ENCODE results near the gene KRT81. TPM values are rescaled to one million over a fixed set of nuclear protein-coding genes. Genes with fewer than 3 reads are reported as not detected.

The KRT81 gene
- total and polyA plus RNA-seq, 4 experiments from 2014 or later = not detected

GRCh38 chr12:52280319-52280795, 11.0 kb downstream of the KRT81 start:
- DNase-seq = no peak
- CTCF ChIA-PET (ENCODE audit: partially characterized antibody) = interaction anchor here (0.6 to 7.5 kb wide), 9 partner anchors 12 to 125 kb away, joined by 3 to 77 read pairs (median 20); no protein-coding TSS in a partner anchor
- no peak overlapping the region for H3K27ac Mint-ChIP-seq

GRCh38 chr12:52279422-52280318, 11.7 kb downstream of the KRT81 start:
- Histone ChIP-seq H3K9me3 (ENCODE audit: control insufficient read depth in 1 of 2, low read length in 2 of 2) (no peaks in the 10 kb centered on the region), H3K27ac (ENCODE audit: low read depth, low read length) (no peak overlapping the region), H3K4me1 (ENCODE audit: insufficient read depth, low read length) (no peaks in the 10 kb centered on the region), H3K27me3 (ENCODE audit: insufficient read depth, low read length) (no peaks in the 10 kb centered on the region), H3K36me3 (ENCODE audit: insufficient read depth, low read length) (no peaks in the 10 kb centered on the region), H3K4me3 (ENCODE audit: low read length in 2 of 2) (no peak overlapping the region)
- Mint-ChIP-seq H3K36me3 (no peaks in the 10 kb centered on the region), H3K9me3 (no peaks in the 10 kb centered on the region), H3K27ac (no peak overlapping the region), H3K4me1 (peaks cover 3 to 5% (median 3%) of the 10 kb centered on the region in 4 donors), H3K4me3 (peak overlapping the region in 1 of 8 donors; percentile 17), H3K27me3 (peaks cover 8 to 13% of the 10 kb centered on the region in 2 donors)
- ChIA-PET POLR2A (ENCODE audit: partially characterized antibody) (no interaction called here), CTCF (ENCODE audit: partially characterized antibody) (interaction anchor here (0.6 to 7.5 kb wide), 32 partner anchors 12 to 137 kb away, joined by 3 to 77 read pairs (median 4); partner anchors contain the start of genes KRT80 and KRT83)
- intact Hi-C loops (cut with micrococcal nuclease) = loop anchor here (2.0 to 5.0 kb wide), 2 partner anchors 48 to 123 kb away; no protein-coding TSS in a partner anchor
- DNase-seq = no peak

More at GRCh38 chr12:52280319-52280795, 11.0 kb downstream of the KRT81 start:
- Histone ChIP-seq H3K4me1 (ENCODE audit: insufficient read depth, low read length) (no peaks in the 10 kb centered on the region), H3K4me3 (ENCODE audit: low read length in 2 of 2) (no peak overlapping the region), H3K27me3 (ENCODE audit: insufficient read depth, low read length) (no peaks in the 10 kb centered on the region), H3K36me3 (ENCODE audit: insufficient read depth, low read length) (no peaks in the 10 kb centered on the region), H3K27ac (ENCODE audit: low read depth, low read length) (no peak overlapping the region), H3K9me3 (ENCODE audit: control insufficient read depth in 1 of 2, low read length in 2 of 2) (no peaks in the 10 kb centered on the region)
- Mint-ChIP-seq H3K9me3 (no peaks in the 10 kb centered on the region), H3K27me3 (peaks cover 8 to 13% of the 10 kb centered on the region in 2 donors), H3K4me3 (no peak overlapping the region), H3K4me1 (peaks cover 3 to 5% (median 3%) of the 10 kb centered on the region in 4 donors), H3K36me3 (no peaks in the 10 kb centered on the region)
- POLR2A ChIA-PET (ENCODE audit: partially characterized antibody) = no interaction called here
- intact Hi-C loops (cut with micrococcal nuclease) = no loop called here

GRCh38 chr12:52278575-52279421, 12.5 kb downstream of the KRT81 start:
- Histone ChIP-seq H3K27me3 (ENCODE audit: insufficient read depth, low read length) (no peaks in the 10 kb centered on the region), H3K9me3 (ENCODE audit: control insufficient read depth in 1 of 2, low read length in 2 of 2) (no peaks in the 10 kb centered on the region), H3K27ac (ENCODE audit: low read depth, low read length) (no peak overlapping the region), H3K4me3 (ENCODE audit: low read length in 2 of 2) (no peak overlapping the region), H3K36me3 (ENCODE audit: insufficient read depth, low read length) (no peaks in the 10 kb centered on the region), H3K4me1 (ENCODE audit: insufficient read depth, low read length) (no peaks in the 10 kb centered on the region)
- Mint-ChIP-seq H3K4me1 (peaks cover 3 to 5% (median 3%) of the 10 kb centered on the region in 4 donors), H3K27me3 (peaks cover 8 to 13% of the 10 kb centered on the region in 2 donors), H3K27ac (no peak overlapping the region), H3K4me3 (peak overlapping the region in 5 of 8 donors; percentile 6 to 55 (median 44)), H3K36me3 (no peaks in the 10 kb centered on the region), H3K9me3 (no peaks in the 10 kb centered on the region)
- intact Hi-C loops (cut with micrococcal nuclease) = loop anchor here (2.0 to 5.0 kb wide), 2 partner anchors 49 to 122 kb away; no protein-coding TSS in a partner anchor
- CTCF ChIA-PET (ENCODE audit: partially characterized antibody) = interaction anchor here (0.6 to 7.5 kb wide), 35 partner anchors 8 to 136 kb away, joined by 3 to 77 read pairs (median 4); partner anchors contain the start of genes KRT80 and KRT83
- POLR2A ChIA-PET (ENCODE audit: partially characterized antibody) = no interaction called here
- DNase-seq = peak; percentile 44 to 60 (median 55)

- Histone ChIP-seq H3K9me3 (ENCODE audit: control insufficient read depth in 1 of 2, low read length in 2 of 2) (no peaks in the 10 kb centered on the region), H3K4me3 (ENCODE audit: low read length in 2 of 2) (no peak overlapping the region), H3K27me3 (ENCODE audit: insufficient read depth, low read length) (no peaks in the 10 kb centered on the region), H3K36me3 (ENCODE audit: insufficient read depth, low read length) (no peaks in the 10 kb centered on the region), H3K27ac (ENCODE audit: low read depth, low read length) (no peak overlapping the region), H3K4me1 (ENCODE audit: insufficient read depth, low read length) (no peaks in the 10 kb centered on the region)
- Mint-ChIP-seq H3K27ac (no peak overlapping the region), H3K4me3 (no peak overlapping the region), H3K27me3 (peaks cover 9 to 11% of the 10 kb centered on the region in 2 donors), H3K9me3 (no peaks in the 10 kb centered on the region), H3K36me3 (no peaks in the 10 kb centered on the region), H3K4me1 (peaks cover 3 to 5% (median 3%) of the 10 kb centered on the region in 4 donors)
- ChIA-PET CTCF (ENCODE audit: partially characterized antibody) (interaction anchor here (0.7 to 7.5 kb wide), 18 partner anchors 9 to 120 kb away, joined by 3 to 77 read pairs (median 6); no protein-coding TSS in a partner anchor), POLR2A (ENCODE audit: partially characterized antibody) (no interaction called here)
- no peak for DNase-seq
- intact Hi-C loops (cut with micrococcal nuclease) = loop anchor here (2.0 to 5.0 kb wide), 2 partner anchors 50 to 121 kb away; no protein-coding TSS in a partner anchor
Observed at GRCh38 chr12:52277486-52278245, 13.7 kb downstream of the KRT81 start.

GRCh38 chr12:52275686-52276085, 15.6 kb downstream of the KRT81 start:
- no peak for DNase-seq
- Histone ChIP-seq H3K4me3 (ENCODE audit: low read length in 2 of 2) (no peak overlapping the region), H3K4me1 (ENCODE audit: insufficient read depth, low read length) (no peaks in the 10 kb centered on the region), H3K27me3 (ENCODE audit: insufficient read depth, low read length) (peaks cover 4% of the 10 kb centered on the region), H3K27ac (ENCODE audit: low read depth, low read length) (no peak overlapping the region), H3K36me3 (ENCODE audit: insufficient read depth, low read length) (no peaks in the 10 kb centered on the region), H3K9me3 (ENCODE audit: control insufficient read depth in 1 of 2, low read length in 2 of 2) (no peaks in the 10 kb centered on the region)
- Mint-ChIP-seq H3K27ac (peak overlapping the region in 1 of 7 donors; percentile 7), H3K9me3 (no peaks in the 10 kb centered on the region), H3K4me1 (peaks cover 3 to 5% (median 3%) of the 10 kb centered on the region in 4 donors), H3K27me3 (peaks cover 13 to 15% of the 10 kb centered on the region in 2 donors), H3K36me3 (no peaks in the 10 kb centered on the region), H3K4me3 (no peak overlapping the region)
- ChIA-PET CTCF (ENCODE audit: partially characterized antibody) (interaction anchor here (1.4 to 7.5 kb wide), 3 partner anchors 8 to 116 kb away, joined by 3 to 77 read pairs (median 5); no protein-coding TSS in a partner anchor), POLR2A (ENCODE audit: partially characterized antibody) (no interaction called here)
- intact Hi-C loops (cut with micrococcal nuclease) = loop anchor here (5.0 kb wide), 1 partner anchor 52 kb away; no protein-coding TSS in a partner anchor

GRCh38 chr12:52274521-52275120, 16.7 kb downstream of the KRT81 start, which contains the start of gene KRT86:
TSS of gene KRT86 (plus strand) at chr12:52274645. CDS start at chr12:52301917, 27,272 bp downstream.
- Histone ChIP-seq H3K36me3 (ENCODE audit: insufficient read depth, low read length) (no peaks in the 10 kb centered on the region), H3K4me3 (ENCODE audit: low read length in 2 of 2) (no peak within 1 kb of the TSS), H3K27me3 (ENCODE audit: insufficient read depth, low read length) (peaks cover 4% of the 10 kb centered on the region), H3K9me3 (ENCODE audit: control insufficient read depth in 1 of 2, low read length in 2 of 2) (no peaks in the 10 kb centered on the region), H3K27ac (ENCODE audit: low read depth, low read length) (no peak within 1 kb of the TSS), H3K4me1 (ENCODE audit: insufficient read depth, low read length) (no peaks in the 10 kb centered on the region)
- DNase-seq = no peak
- Mint-ChIP-seq H3K4me3 (no peak within 1 kb of the TSS), H3K4me1 (peaks cover 3 to 5% (median 3%) of the 10 kb centered on the region in 4 donors), H3K27ac (no peak within 1 kb of the TSS), H3K27me3 (peaks cover 16 to 17% of the 10 kb centered on the region in 2 donors), H3K9me3 (no peaks in the 10 kb centered on the region), H3K36me3 (no peaks in the 10 kb centered on the region)
- intact Hi-C loops (cut with micrococcal nuclease) = loop anchor here (5.0 kb wide), 1 partner anchor 53 kb away; no protein-coding TSS in a partner anchor
- POLR2A ChIA-PET (ENCODE audit: partially characterized antibody) = no interaction called here
- CTCF ChIA-PET (ENCODE audit: partially characterized antibody) = interaction anchor here (0.6 to 2.3 kb wide), 3 partner anchors 10 to 296 kb away, joined by 3 to 5 read pairs (median 4); no protein-coding TSS in a partner anchor

All from CD4-positive, alpha-beta memory T cell (primary cell).